Nephron (organoid): ENCODE measurements around the gene SI.

ENCODE experiments used
- H3K27ac Mint-ChIP-seq, 3 experiments: 2 replicates each; pipeline ENCODE4 v1.8.0; 2020; ENCODE audit warnings: mixed read lengths in 3 of 3, mild to moderate bottlenecking in 2 of 3, moderate library complexity in 1 of 3
- H3K27me3 Mint-ChIP-seq: 2 replicates; pipeline ENCODE4 v1.8.0; 2021; ENCODE audit warnings: low read depth, mild to moderate bottlenecking, moderate library complexity, mixed read lengths
- H3K36me3 Mint-ChIP-seq: 2 replicates; pipeline ENCODE4 v1.8.0; 2020; ENCODE audit warnings: low read depth, mixed read lengths
- H3K4me1 Mint-ChIP-seq: 2 replicates; pipeline ENCODE4 v1.8.0; 2020; ENCODE audit warnings: mixed read lengths
- H3K4me3 Mint-ChIP-seq, 3 experiments: 2 replicates each; pipeline ENCODE4 v1.8.0; 2020; ENCODE audit warnings: mild to moderate bottlenecking in 3 of 3, mixed read lengths in 3 of 3, moderate library complexity in 2 of 3
- H3K9me3 Mint-ChIP-seq: 2 replicates; pipeline ENCODE4 v1.8.0; 2020; ENCODE audit warnings: mixed read lengths
- TF ChIP-seq, protein P1 (sequence below), 3 experiments: fragments of 200-600 bp; sonication (generic); IDR thresholded peaks; one replicate each; pipeline ENCODE4 v1.5.0; 2021; ENCODE audit warnings: antibody characterized with exemption in 3 of 3; ENCODE audit not compliant: unreplicated experiment in 3 of 3

SI gene

DNA sequence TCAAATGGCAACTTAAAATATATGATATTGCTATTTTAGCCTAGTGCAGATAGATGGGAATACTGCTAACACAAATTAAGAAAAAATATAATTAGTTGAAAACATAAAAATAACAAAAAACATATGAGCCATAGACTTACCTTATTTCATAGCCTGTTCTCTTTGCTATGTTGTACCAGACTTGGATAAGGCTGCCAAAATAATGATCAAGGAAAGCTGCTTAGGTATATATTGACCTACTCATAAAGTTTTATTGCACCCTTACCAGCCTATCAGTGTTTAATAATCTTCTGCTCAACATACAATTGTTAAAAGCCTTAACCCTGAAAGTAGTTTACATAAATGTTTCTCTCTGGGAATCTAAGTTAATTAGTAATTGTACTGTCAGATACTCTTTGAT lies at the start of gene SI:
Gene SI (minus strand): TSS at position 204 of the 400 bp plus-strand sequence. CDS start 2,484 bp downstream, outside the sequence.
- TF ChIP-seq, protein P1, sequence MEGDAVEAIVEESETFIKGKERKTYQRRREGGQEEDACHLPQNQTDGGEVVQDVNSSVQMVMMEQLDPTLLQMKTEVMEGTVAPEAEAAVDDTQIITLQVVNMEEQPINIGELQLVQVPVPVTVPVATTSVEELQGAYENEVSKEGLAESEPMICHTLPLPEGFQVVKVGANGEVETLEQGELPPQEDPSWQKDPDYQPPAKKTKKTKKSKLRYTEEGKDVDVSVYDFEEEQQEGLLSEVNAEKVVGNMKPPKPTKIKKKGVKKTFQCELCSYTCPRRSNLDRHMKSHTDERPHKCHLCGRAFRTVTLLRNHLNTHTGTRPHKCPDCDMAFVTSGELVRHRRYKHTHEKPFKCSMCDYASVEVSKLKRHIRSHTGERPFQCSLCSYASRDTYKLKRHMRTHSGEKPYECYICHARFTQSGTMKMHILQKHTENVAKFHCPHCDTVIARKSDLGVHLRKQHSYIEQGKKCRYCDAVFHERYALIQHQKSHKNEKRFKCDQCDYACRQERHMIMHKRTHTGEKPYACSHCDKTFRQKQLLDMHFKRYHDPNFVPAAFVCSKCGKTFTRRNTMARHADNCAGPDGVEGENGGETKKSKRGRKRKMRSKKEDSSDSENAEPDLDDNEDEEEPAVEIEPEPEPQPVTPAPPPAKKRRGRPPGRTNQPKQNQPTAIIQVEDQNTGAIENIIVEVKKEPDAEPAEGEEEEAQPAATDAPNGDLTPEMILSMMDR (IDR thresholded peaks at IDR 0.05; ENCODE audit: unreplicated experiment in 3 of 3), result no peak
- no peak within 1 kb of the TSS for H3K27ac Mint-ChIP-seq
- no peaks in the 10 kb centered on the region for H3K27me3 Mint-ChIP-seq
- H3K4me3 Mint-ChIP-seq, result no peak within 1 kb of the TSS
- H3K4me1 Mint-ChIP-seq, result no peaks in the 10 kb centered on the region
- no peaks in the 10 kb centered on the region for H3K9me3 Mint-ChIP-seq
- H3K36me3 Mint-ChIP-seq, result no peaks in the 10 kb centered on the region

GRCh38 chr3:165125836-165126235 lies 47.5 kb upstream of the SI start:
- Mint-ChIP-seq H3K4me3 (no peak overlapping the region), H3K9me3 (no peaks in the 10 kb centered on the region), H3K4me1 (no peaks in the 10 kb centered on the region), H3K27ac (no peak overlapping the region), H3K36me3 (no peaks in the 10 kb centered on the region), H3K27me3 (no peaks in the 10 kb centered on the region)
- TF ChIP-seq, protein P1 (IDR thresholded peaks at IDR 0.05; ENCODE audit: unreplicated experiment in 3 of 3), result no peak

DNA sequence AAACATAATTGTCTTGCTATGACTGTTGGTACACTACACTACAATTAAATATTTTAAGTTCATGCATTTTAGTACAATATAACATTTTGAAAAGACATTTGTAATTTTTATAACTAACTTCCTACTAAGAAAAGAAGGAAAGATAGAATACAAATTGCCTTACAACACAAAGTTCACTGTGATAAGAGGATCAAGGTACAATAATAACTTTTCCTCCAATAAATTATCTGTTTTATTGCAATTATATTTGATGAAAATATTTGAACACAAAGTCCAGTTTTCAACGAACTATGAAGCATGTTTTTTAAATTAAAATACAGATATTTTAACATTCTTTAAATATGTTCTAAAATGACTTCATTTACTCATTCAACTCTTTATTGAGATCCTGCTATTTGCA lies 33.1 kb upstream of the SI start:
- Mint-ChIP-seq H3K4me1 (no peaks in the 10 kb centered on the region), H3K27me3 (no peaks in the 10 kb centered on the region), H3K36me3 (no peaks in the 10 kb centered on the region), H3K4me3 (no peak overlapping the region), H3K9me3 (no peaks in the 10 kb centered on the region), H3K27ac (no peak overlapping the region)
- TF ChIP-seq, protein P1 (IDR thresholded peaks at IDR 0.05; ENCODE audit: unreplicated experiment in 3 of 3), result no peak

DNA sequence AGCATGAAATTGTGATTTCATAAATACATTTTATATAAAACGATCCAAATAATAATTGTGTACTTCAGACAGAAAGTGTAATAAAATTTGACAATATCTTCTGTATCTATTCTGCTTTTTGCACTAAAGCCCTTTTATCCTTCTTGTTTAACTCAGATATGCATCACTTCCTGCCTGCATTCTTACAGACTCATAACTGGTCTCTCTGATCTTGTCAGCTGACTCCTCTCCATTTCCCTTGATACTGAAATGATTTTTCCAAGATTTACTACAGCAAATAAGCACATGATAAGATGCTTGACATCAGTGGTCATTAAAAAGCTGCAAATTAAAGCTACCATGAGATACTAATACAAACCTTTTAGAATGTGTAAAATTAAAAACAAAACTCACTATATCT lies 25.3 kb upstream of the SI start:
- no peaks in the 10 kb centered on the region for H3K4me1 Mint-ChIP-seq
- H3K27me3 Mint-ChIP-seq, result no peaks in the 10 kb centered on the region
- H3K4me3 Mint-ChIP-seq, result no peak overlapping the region
- no peaks in the 10 kb centered on the region for H3K9me3 Mint-ChIP-seq
- TF ChIP-seq, protein P1 (IDR thresholded peaks at IDR 0.05; ENCODE audit: unreplicated experiment in 3 of 3), result no peak
- no peak overlapping the region for H3K27ac Mint-ChIP-seq
- H3K36me3 Mint-ChIP-seq, result no peaks in the 10 kb centered on the region

DNA sequence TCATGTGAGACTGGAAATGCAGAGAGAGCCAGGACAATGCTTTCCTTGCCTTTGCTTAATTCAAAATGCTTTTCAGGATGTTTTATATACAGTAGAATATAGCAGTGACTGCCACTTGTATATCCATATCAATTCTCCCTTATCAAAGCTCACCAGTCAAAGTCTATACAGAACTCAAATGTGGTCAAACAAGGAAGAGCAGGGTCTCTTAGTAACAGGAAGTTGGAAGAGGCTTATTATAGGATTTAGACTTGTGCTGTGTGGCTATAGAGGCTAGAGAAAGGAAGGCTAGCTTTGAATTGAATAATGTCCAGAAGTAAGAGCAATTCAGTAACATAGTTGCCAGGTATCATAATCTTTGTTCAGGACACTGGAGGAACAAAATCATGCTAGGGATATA lies 4.4 kb upstream of the SI start:
- Mint-ChIP-seq H3K36me3 (no peaks in the 10 kb centered on the region), H3K4me1 (no peaks in the 10 kb centered on the region), H3K9me3 (no peaks in the 10 kb centered on the region), H3K4me3 (no peak overlapping the region), H3K27me3 (no peaks in the 10 kb centered on the region), H3K27ac (no peak overlapping the region)
- TF ChIP-seq, protein P1 (IDR thresholded peaks at IDR 0.05; ENCODE audit: unreplicated experiment in 3 of 3), result no peak

GRCh38 chr3:165081183-165081582 lies 2.9 kb upstream of the SI start:
- TF ChIP-seq, protein P1 (IDR thresholded peaks at IDR 0.05; ENCODE audit: unreplicated experiment in 3 of 3), result no peak
- Mint-ChIP-seq H3K27ac (no peak overlapping the region), H3K4me3 (no peak overlapping the region), H3K27me3 (no peaks in the 10 kb centered on the region), H3K36me3 (no peaks in the 10 kb centered on the region), H3K9me3 (no peaks in the 10 kb centered on the region), H3K4me1 (no peaks in the 10 kb centered on the region)
